Activated CD8-positive, alpha-beta memory T cell treated with anti-CD3 and anti-CD28 coated beads, Interleukin-2, amount 50 U/mL, for 24 hours (primary cell): ENCODE results near the gene DGCR2.

Source experiments
- DNase-seq: peaks from one replicate; pipeline ENCODE4 v3.0.0-alpha.2; 2020; ENCODE audit errors: extremely low read depth

DGCR2 gene

DNA sequence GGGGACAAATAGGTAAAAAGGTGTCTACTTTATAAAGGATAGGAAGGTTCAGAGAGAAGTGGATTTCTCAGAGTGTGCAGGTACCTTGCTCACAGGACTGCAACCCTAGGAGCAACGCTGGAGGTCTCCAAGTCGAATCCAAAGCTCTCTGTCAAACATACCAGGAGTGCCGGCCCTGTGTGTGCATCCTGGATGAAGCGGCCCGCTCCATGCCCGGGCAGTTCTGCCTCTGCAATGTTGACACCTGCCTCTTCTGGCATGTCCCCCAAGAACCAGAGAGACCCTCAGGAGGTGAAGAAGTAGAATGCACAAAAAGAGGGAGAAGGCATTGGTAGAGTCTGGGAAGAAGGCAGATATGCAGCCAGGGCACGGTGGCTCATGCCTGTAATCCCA, 5.8 kb upstream of the DGCR2 start:
- DNase-seq, result no peak

DNA sequence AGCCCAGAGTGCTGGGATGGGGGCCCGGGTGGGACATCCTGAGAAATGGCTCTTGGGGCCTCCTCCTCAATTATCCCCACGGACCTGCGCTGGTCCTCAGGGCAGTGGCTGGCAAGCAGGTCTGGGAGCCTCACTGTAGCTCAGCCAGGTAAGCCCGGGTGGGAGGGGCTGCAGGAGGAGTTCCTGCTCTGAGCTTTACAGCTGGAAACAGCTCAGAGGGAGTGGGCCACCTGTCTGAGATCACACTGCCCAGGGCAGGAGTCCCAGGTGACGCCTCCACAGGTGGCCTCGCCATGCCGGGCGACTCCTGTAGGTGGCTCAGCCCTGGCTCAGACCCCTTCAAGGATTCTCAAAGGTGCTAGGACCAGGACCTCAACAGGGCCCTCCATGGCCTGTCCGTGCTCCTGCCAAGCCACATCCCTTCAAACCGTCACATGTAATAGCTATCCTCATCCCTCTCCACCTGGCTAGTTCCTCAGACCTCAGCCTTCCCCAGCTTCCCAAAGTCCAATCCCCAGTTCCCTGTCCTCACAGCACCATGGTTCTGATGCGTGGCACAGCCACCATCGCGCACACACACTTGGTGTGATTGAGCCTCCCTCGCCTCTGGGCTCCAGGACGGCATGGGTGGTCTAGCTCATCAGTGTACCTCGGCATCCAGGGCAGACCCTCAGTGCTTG, 5.3 kb upstream of the DGCR2 start:
- no peak for DNase-seq

DNA sequence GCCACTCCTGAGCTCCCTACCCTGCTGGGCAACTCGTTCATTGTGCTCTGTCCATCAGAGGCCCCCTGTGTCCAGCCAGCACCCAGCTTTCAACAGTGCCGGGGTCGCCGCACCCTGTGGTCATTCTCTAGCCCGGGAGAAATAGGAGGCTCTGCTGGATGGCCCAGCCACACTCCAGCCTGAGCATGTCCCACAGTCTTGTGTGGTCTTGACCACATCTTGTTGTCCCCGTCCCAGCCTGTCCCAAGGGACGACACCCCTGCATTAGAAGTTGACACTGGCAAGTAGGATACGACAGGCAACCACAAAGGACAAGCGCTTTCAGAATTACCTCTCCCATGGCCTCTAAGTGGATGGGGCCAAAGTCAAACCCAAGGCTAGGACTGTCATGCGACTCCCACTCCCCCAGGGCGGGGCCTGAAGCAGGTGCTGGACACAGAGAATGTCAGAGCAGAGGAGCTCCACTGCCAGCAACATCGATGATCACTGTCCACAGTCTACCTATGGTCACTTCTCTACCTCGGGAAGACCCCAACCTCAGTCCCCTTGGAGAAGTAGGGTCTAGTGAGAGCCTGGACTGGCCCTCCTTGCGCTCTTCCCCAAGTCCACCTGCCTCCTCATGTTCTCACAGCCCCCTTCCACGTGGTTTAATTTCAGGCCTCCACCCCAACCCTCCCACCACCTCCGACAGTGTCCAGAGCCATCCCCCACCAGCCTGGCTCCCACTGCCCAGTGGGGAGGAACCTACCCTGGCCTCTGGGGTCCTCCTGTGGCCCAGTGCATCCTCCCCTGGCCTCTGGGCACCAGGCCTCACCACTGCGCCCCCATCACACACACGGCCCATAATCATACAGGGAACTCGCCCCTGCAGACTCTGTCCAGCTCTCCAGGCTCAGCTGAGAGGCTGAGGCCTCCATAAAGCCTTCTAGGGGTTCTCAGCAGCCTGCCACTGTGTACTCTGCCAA, 4.4 kb upstream of the DGCR2 start:
- DNase-seq, result no peak

DNA sequence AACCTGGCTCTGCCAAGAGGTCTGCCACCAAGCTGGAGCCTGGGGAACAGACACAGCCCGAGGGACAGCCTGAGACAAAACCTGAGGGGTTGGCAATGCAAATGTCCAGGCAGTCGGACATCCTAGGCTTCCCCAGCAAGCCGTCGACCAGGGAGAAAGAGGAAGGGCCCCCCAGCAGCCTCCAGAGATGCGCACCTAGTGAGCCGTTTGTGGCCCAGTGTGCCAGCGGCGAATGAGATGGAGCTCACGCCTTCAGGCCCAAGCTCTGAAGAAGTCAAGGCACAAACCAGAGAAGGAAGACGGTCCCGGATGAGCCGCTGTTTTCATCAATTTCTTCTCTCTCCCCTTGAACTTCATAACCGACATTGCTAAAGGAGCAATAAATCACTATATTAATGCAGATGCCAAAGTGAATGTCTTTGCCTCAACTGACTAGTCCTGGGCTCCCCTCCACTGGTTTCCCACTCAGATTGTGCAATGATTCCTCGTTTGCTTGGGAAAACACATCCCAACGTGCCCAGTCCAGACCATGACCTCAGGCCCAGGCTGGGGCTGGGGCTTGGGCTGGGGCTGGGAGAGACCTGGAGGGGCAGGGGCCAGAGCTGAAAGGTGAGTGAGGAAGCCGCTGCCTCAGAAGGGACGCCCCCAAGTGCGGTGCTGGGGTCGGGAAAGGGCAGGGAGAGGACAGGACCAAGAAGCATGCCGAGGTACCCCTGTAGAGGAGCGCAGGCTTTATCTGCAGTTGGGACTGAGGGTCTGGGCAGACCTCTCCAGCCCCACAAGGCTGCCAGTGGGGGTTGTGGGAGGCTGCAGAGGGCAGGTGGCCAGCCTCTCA, 3.5 kb upstream of the DGCR2 start:
- DNase-seq, result no peak

DNA sequence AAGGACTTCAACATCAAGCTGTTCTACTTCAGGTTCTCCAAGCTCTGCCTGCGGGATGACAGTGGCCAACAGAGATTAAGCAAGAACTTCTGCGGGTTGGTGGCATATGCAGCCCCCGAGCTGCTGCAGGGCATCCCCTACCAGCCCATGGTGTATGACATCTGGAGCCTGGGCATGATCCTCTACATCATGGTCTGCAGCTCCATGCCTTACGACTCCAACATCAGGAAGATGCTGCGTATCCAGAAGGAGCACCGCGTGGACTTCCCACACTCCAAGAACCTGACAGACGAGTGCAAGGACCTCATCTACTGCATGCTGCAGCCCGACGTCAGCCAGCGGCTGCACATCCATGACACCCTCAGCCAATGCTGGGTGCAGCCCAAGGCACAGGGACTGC, 2.8 kb upstream of the DGCR2 start:
- no peak for DNase-seq

DNA sequence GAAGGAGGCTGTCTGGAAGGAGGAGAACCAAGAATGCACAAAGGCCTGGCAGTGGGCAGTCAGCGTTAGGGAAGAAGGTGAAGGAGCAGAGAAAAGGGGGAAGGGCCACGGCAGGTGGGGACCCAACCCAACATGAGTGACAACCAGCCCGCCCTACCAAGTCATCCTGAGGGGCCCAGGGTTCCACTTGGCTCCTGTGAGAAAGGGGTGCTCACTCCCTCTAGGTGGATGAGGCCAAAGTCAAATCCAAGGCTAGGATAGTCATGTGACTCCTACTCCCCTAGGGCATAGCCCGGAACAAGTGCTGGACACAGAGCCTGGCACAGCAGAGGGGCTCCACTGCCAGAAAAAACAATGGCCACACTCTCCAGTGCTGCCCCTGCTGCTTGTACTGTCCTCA, 2.2 kb upstream of the DGCR2 start:
- DNase-seq, result no peak

DNA sequence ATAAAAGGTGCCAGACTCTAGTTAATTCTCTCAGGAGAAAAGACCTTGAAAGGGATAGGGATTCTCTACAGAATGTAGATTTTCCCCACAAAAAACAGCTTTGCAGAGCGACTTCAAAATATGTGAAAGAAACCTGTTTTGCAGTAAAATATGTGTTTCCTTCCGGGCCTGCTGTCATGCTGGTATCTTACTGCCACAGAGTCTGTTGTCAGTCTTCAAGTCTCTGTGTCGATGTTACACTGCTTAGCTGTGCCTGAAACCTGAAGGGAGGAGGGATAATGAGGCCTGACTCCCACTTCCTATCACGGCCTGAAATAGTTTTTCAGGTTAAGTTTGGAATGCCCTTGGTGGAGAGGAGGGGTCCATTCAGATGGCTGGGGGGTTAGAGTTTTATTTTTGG, 1.7 kb upstream of the DGCR2 start:
- DNase-seq, result no peak

DNA sequence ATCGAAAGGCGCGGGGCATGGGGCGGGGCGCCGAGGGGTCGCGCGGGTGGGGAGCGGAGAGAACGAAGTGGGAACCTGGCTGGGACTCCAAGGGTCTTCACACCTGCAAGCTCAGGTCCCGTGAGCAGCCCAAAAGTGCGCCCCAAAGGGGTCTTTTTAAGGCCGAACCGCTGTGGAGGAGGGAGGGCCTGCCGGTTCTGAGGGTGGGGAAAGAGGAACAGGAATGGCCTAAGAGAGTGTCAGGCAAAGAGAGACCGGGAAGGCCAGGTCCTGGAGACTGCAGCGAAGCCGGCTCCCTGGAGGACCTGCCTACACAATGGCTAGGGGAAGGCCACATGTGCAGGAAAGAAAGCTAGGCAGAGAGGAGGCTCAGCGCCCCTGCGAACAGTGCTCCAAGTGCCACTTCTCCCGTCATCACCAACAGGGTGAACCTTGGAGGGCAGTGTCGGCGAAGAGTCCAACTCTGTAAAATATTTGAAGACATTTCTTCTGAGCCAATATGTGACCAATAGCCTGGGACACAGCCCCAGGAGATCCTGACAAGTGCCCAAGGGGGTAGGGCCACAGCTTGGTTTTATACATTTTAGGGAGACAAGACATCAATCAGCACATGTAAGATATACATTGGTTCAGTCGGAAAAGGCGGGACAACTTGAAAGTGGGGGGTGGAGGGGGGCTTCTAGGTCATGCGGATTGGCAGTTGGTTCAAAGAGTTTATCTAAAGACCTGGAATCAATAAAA, 710 bp upstream of the DGCR2 start:
- DNase-seq, result no peak

DNA sequence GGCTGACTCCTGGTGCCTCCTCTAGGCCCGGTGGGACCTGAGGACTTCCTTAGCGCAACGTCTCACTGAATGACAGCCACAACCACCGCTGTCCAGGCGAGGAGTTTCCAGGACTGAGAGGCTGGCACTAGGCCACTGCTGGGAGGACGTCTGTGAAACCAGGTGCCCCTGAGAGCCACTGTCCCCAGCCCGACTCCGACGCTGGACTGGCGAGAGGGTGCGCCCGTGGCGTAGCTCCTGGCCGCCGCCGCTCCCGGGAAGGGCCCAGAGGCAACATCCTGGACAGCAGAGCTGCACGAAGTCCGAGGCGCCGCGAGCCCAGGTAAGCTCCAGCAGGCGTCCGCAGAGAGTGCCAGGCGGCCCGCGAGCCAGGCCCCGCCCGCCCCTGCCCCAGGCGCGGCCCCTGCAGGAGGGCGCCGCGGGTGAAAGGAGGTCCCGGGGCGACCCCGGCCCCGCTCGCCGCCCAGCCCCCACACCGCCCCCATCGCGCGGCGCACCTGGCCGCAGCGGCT, 525 bp downstream of the DGCR2 start:
- DNase-seq, result no peak

DNA sequence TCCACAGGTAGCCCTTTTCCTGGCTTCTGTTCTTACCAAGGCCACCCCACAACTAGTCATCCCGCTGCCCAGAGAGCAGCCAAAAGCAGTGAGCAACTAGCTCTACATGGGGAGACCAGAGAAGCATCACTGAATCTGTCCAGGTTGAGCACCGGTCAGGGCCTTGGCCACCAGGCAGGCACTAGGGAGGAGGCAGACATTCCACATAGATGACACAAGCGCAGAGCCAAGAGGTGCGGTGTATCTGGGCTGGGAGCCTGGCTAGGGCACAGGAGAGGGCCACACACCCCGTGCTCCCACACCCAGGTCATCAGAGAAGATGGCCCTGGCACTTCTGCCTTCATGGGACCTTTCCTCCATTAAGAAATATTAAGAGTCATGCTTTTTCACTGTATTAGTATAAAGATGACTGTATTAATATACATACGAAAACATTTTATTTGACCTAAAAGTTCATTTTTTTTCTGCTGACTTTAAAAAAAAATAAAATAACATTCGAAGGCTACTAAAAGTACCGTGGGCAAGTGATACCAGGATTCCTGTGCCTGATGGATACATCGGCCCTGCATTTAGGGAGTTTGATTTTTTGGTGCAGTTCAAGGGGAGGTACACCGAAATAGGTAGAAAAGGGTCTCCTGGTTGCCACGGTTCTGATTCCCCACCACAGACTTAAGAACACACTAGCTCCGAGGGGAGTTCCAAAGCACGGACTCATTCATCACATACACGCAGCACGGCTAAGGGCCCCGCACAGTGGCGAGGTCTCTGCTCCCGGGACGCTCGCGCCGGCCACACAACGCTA, 1.2 kb downstream of the DGCR2 start:
- DNase-seq, result no peak

DNA sequence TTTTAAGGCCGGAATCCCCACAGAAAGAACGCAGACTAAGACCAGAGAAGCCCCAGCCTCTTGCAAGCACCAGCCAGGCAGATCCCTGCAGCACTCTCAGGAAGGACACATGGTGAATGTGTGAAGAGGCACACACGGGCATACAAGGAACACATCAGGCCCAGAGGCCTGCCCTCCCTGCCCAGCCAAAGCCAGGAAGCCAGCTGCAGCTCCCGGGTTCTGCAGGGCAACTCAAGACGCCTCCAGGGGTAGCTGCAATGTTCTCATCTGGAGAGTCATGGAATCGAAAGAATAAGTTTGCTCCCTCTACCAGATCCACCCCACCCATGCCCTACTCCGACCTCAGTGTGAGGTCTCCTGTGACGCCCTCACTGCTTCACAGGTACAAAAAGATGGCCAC, 2.3 kb downstream of the DGCR2 start:
- DNase-seq, result no peak

DNA sequence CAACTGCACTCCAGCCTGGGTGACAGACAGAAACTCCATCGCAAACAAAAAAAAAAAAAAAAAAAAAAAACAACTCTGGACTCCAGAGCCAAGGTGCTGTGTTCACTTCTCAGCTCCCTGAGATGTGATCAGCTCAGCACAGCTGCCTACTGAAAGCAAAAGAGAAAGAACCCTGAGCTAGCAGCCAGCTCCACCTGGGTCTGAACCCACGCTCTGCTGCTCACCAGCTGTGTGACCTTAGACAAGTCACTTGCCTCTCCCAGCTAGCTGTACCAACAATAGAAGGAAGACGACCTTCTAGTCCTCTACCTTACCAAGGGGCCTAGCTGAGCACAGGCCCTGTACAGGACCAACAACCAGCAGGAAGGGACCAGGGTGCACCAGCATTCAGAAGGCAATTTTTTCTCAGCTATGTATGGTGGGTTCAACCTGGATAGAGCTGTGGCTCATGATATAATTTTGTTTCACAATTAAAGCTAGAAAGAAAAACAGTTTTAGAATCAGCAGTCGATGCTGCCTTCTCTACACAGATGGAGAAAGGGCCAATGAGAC, 3.8 kb downstream of the DGCR2 start:
- DNase-seq, result no peak

DNA sequence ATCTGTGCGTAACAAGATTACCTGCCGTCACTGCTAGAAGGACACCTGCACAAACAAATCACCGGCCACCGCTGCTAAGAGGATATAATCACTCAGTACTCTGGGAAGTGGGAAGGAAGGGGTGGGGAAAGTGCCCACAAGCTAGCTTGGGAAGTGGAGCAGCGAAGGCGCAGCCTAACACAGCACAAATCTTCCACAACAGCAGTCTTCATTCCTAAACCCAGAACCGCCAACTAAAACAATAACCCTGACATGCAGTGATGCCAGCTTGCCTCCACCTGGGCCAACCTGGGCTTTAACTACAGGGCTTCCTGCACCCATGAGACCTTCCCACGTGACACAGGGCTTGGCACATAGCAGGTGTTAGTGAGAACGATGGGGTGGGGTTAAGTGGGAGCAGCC, 5.1 kb downstream of the DGCR2 start:
- no peak for DNase-seq

DNA sequence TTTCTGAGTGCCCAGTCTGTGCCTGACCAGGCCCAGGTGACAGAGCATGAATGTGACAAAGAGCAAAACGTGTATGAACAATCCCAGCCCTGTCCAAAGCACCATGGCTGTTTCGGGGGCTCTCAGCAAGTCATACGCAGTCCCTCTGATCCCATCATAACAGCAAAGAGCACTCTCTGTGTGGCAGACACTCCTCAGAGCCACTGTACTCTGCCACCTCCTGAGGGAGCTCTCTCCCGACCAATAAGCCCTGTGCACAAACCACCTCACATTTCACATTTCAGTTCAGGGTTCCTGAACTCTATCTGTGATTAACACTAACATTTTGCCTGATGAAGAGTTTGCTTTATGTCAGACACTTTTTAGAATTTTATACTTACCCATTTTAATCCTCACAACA, 6.6 kb downstream of the DGCR2 start:
- DNase-seq, result no peak

DNA sequence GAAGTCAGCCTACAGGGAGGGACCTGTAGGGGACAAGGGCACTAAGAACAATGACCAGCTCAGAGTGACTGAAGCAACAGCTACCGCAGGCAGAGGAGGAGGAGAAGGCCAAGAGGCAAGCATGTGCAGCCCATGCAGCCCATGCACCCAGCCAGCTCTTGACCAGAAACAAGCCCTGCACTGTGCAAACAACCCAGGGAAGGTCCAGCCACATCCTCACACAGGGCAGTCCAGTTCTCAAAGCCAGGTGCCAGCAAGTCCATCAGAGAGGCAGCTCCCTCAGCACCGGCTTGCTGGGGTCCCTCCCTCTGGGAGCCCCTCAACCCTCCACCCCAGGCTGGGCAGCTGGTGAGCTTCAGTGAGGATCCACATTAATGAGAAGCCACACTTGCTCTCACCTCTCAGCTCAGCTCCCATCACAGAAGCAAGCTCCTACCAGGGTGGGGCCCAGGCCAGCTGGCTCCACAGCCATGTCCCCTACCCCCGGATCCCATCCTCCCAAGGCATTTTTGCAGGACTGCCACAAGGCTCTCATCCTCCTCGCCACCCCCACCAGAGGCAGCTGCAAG, 7.1 kb downstream of the DGCR2 start:
- no peak for DNase-seq

DNA sequence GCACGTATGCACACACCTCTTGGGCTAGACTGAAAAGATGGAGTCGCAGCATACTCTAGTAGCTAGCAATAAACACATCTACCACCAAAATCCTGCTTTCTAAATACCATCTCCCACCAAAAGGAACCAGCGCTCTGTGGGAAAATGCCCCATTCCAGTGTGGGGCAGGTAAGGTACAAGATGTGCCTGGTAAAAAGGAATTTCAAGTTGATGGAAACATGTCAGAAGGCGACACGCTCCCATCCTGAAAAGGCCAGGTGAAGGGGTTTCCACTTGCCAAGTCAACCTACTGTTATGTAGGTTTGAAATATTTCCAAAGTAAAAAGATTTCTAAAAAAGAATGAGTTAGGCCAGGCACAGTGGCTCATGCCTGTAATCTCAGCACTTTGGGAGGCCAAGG, 8.8 kb downstream of the DGCR2 start:
- no peak for DNase-seq

DNA sequence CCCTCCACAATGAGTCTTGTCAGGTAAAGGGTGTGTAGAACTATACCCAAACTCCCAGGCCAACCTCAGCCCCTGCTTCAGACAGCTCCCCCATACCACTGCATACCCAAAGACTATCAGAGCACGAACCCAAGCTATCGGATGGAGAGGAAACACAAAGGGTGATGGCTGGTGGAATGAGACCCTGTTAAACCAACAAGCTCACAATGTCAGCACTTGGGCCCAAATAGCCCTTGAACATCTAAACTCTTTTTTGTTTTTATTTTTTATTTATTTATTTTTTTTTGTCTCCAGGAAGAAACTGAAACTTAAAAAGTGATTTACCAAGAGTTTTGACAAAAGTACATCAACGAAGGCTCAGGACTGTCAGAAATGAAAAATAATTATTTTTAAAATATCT, 10.6 kb downstream of the DGCR2 start:
- no peak for DNase-seq

DNA sequence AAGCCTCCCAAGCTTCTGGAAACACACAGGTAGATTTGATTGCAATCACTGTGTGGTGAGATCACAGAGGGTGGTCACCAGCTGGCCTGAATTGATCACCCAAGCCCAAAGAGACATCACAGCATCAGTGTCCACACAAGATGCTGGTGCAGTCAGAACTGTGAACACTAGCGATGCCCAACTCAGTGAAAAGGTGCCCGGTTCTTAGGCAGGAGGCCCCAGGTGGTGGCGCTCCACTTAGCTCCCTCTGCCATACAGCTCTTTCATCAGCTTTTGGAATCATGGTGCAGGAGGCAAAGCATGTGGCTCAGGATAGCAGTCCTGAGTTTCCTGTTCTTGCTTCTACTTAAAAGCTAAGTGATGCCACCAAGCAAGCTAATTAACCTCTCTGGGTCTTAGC, 11.1 kb downstream of the DGCR2 start:
- no peak for DNase-seq

DNA sequence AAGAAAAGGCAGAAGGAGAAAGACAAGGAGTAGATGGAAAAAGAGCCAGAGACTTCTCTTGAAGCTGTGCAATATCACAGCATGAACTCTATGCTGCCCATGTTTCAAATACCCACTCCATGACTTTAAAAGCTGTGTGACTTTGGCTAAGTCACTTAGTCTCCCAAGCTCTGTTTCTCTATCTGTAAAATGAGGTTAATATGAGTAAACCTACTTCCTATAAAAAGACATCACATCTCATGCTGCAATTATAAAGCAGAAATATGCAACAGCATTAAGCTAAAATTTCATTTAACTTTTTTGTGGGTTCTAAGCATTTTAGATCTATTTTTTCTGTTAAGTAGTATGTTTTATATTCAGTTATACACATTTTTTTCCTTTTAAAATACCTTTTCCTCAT, 11.6 kb downstream of the DGCR2 start:
- DNase-seq, result no peak

DNA sequence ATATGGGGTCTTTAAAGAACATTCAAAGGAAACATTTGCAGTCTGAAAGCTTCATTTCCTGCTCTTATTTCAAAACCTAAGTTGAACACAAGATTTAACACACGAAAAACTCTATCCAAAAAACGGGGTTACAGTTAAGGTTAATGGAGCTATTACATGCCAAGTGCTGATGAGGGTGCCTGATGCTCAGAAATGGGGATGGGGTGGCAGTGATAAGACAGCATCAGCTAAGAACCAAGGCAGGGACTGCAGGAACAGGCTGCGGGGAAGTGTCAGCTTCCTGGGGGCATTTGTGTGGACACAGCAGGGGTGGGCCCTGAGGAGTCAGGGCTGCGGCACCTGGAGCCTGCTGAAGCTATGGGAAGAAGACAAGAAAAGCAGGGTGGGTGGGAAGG, 12.2 kb downstream of the DGCR2 start:
- no peak for DNase-seq
